ENCODE data around the gene IL17RE. TPM values are rescaled to one million over a fixed set of nuclear protein-coding genes. Genes with fewer than 3 reads are reported as not detected.

IL17RE gene
- total and polyA plus RNA-seq, 2 of the 13 experiments (the other 11 are each of a cell fraction or from before 2014, with no cell fraction given) = 14.5 to 24.1 TPM

DNA sequence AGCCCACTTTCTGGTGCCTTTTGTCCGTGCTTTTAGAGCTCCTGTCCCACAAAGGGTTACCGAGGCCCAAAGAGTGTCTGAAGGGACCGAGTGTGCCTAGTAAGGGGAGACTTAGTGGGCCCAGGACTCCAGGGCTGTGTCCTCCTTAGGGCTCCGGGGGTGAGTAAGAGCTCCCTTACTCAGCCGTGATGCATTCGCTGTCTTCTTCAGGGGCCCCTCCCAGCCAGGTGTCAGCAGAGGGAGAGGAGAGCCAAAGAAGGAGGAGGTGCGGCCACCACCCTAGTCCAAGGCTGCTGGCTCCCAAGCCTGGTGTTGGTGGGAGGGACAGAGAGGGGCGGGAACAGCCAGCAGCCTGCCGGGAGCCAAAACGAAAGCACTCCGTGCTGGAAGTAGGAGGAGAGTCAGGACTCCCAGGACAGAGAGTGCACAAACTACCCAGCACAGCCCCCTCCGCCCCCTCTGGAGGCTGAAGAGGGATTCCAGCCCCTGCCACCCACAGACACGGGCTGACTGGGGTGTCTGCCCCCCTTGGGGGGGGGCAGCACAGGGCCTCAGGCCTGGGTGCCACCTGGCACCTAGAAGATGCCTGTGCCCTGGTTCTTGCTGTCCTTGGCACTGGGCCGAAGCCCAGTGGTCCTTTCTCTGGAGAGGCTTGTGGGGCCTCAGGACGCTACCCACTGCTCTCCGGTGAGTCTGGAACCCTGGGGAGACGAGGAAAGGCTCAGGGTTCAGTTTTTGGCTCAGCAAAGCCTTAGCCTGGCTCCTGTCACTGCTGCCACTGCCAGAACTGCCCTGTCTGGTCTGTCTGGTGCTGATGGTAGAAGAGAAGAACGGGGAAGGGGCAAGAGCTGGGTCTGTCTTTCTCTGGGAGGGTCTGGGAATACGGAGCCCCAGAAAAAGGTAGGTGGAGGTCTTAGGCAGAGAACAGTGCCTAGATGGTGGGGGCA lies 14.4 kb downstream of the IL17RE start, which contains the start of gene IL17RC (continued):
- TF ChIP-seq, protein P1, sequence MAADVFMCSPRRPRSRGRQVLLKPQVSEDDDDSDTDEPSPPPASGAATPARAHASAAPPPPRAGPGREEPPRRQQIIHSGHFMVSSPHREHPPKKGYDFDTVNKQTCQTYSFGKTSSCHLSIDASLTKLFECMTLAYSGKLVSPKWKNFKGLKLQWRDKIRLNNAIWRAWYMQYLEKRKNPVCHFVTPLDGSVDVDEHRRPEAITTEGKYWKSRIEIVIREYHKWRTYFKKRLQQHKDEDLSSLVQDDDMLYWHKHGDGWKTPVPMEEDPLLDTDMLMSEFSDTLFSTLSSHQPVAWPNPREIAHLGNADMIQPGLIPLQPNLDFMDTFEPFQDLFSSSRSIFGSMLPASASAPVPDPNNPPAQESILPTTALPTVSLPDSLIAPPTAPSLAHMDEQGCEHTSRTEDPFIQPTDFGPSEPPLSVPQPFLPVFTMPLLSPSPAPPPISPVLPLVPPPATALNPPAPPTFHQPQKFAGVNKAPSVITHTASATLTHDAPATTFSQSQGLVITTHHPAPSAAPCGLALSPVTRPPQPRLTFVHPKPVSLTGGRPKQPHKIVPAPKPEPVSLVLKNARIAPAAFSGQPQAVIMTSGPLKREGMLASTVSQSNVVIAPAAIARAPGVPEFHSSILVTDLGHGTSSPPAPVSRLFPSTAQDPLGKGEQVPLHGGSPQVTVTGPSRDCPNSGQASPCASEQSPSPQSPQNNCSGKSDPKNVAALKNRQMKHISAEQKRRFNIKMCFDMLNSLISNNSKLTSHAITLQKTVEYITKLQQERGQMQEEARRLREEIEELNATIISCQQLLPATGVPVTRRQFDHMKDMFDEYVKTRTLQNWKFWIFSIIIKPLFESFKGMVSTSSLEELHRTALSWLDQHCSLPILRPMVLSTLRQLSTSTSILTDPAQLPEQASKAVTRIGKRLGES (CRISPR knock-in tag; IDR thresholded peaks at IDR 0.05; ENCODE audit: borderline replicate concordance) = no peak
- TF ChIP-seq, protein P2, sequence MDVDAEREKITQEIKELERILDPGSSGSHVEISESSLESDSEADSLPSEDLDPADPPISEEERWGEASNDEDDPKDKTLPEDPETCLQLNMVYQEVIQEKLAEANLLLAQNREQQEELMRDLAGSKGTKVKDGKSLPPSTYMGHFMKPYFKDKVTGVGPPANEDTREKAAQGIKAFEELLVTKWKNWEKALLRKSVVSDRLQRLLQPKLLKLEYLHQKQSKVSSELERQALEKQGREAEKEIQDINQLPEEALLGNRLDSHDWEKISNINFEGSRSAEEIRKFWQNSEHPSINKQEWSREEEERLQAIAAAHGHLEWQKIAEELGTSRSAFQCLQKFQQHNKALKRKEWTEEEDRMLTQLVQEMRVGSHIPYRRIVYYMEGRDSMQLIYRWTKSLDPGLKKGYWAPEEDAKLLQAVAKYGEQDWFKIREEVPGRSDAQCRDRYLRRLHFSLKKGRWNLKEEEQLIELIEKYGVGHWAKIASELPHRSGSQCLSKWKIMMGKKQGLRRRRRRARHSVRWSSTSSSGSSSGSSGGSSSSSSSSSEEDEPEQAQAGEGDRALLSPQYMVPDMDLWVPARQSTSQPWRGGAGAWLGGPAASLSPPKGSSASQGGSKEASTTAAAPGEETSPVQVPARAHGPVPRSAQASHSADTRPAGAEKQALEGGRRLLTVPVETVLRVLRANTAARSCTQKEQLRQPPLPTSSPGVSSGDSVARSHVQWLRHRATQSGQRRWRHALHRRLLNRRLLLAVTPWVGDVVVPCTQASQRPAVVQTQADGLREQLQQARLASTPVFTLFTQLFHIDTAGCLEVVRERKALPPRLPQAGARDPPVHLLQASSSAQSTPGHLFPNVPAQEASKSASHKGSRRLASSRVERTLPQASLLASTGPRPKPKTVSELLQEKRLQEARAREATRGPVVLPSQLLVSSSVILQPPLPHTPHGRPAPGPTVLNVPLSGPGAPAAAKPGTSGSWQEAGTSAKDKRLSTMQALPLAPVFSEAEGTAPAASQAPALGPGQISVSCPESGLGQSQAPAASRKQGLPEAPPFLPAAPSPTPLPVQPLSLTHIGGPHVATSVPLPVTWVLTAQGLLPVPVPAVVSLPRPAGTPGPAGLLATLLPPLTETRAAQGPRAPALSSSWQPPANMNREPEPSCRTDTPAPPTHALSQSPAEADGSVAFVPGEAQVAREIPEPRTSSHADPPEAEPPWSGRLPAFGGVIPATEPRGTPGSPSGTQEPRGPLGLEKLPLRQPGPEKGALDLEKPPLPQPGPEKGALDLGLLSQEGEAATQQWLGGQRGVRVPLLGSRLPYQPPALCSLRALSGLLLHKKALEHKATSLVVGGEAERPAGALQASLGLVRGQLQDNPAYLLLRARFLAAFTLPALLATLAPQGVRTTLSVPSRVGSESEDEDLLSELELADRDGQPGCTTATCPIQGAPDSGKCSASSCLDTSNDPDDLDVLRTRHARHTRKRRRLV (CRISPR knock-in tag; IDR thresholded peaks at IDR 0.05) = no peak
- no peak for TF ChIP-seq CENPX (CRISPR knock-in tag; IDR thresholded peaks at IDR 0.05)
- no peak for TF ChIP-seq FOXP1 (IDR thresholded peaks at IDR 0.05)
- no peak for TF ChIP-seq FOXP1 (CRISPR knock-in tag; IDR thresholded peaks at IDR 0.05)
- TF ChIP-seq, protein P3, sequence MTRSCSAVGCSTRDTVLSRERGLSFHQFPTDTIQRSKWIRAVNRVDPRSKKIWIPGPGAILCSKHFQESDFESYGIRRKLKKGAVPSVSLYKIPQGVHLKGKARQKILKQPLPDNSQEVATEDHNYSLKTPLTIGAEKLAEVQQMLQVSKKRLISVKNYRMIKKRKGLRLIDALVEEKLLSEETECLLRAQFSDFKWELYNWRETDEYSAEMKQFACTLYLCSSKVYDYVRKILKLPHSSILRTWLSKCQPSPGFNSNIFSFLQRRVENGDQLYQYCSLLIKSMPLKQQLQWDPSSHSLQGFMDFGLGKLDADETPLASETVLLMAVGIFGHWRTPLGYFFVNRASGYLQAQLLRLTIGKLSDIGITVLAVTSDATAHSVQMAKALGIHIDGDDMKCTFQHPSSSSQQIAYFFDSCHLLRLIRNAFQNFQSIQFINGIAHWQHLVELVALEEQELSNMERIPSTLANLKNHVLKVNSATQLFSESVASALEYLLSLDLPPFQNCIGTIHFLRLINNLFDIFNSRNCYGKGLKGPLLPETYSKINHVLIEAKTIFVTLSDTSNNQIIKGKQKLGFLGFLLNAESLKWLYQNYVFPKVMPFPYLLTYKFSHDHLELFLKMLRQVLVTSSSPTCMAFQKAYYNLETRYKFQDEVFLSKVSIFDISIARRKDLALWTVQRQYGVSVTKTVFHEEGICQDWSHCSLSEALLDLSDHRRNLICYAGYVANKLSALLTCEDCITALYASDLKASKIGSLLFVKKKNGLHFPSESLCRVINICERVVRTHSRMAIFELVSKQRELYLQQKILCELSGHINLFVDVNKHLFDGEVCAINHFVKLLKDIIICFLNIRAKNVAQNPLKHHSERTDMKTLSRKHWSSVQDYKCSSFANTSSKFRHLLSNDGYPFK (CRISPR knock-in tag; IDR thresholded peaks at IDR 0.05; ENCODE audit: borderline replicate concordance) = no peak
- TF ChIP-seq MED13 (CRISPR knock-in tag; IDR thresholded peaks at IDR 0.05) = no peak
- TF ChIP-seq JDP2 (CRISPR knock-in tag; IDR thresholded peaks at IDR 0.05; ENCODE audit: borderline replicate concordance) = no peak
- no peak for TF ChIP-seq ZNF335 (CRISPR knock-in tag; IDR thresholded peaks at IDR 0.05)
- TF ChIP-seq GTF3A (CRISPR knock-in tag; conservative IDR thresholded peaks at IDR 0.05) = no peak
- TF ChIP-seq, protein P4, sequence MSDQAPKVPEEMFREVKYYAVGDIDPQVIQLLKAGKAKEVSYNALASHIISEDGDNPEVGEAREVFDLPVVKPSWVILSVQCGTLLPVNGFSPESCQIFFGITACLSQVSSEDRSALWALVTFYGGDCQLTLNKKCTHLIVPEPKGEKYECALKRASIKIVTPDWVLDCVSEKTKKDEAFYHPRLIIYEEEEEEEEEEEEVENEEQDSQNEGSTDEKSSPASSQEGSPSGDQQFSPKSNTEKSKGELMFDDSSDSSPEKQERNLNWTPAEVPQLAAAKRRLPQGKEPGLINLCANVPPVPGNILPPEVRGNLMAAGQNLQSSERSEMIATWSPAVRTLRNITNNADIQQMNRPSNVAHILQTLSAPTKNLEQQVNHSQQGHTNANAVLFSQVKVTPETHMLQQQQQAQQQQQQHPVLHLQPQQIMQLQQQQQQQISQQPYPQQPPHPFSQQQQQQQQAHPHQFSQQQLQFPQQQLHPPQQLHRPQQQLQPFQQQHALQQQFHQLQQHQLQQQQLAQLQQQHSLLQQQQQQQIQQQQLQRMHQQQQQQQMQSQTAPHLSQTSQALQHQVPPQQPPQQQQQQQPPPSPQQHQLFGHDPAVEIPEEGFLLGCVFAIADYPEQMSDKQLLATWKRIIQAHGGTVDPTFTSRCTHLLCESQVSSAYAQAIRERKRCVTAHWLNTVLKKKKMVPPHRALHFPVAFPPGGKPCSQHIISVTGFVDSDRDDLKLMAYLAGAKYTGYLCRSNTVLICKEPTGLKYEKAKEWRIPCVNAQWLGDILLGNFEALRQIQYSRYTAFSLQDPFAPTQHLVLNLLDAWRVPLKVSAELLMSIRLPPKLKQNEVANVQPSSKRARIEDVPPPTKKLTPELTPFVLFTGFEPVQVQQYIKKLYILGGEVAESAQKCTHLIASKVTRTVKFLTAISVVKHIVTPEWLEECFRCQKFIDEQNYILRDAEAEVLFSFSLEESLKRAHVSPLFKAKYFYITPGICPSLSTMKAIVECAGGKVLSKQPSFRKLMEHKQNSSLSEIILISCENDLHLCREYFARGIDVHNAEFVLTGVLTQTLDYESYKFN (CRISPR knock-in tag; conservative IDR thresholded peaks at IDR 0.05) = peak; percentile 15; the same call in 1 of the 2 replicates
- TF ChIP-seq FOXK1 (CRISPR knock-in tag; IDR thresholded peaks at IDR 0.05; ENCODE audit: borderline replicate concordance, low read depth) = no peak
- TF ChIP-seq IRX3 (CRISPR knock-in tag; IDR thresholded peaks at IDR 0.05; ENCODE audit: borderline replicate concordance, low read depth) = no peak

Measured in HepG2 (cell line).